Transverse colon (tissue), 3 donors: ENCODE data around the gene WDR62.

Source experiments
- POLR2A ChIP-seq: fragments of 450-650 bp; IDR thresholded peaks from one replicate; pipeline ENCODE4 v1.6.1; 2016; ENCODE audit warnings: antibody characterized with exemption, mild to moderate bottlenecking, moderate library complexity
- POLR2AphosphoS5 ChIP-seq, 3 donors: sonication (generic); formaldehyde crosslinking; IDR thresholded peaks; one replicate each; pipeline ENCODE4 v1.6.1; 2016; ENCODE audit warnings: antibody characterized with exemption in 3 of 3

GRCh38 chr19:36125557-36125956 lies 70.9 kb downstream of the WDR62 start:
- no peak for TF ChIP-seq POLR2AphosphoS5 (IDR thresholded peaks at IDR 0.05)
- TF ChIP-seq POLR2A = no peak
